HepG2 (cell line): ENCODE measurements around the gene EFHC2. TPM values are rescaled to one million over a fixed set of nuclear protein-coding genes. Genes with fewer than 3 reads are reported as not detected.

ENCODE experiments used
- ATAC-seq: fragments of 200-7000 bp; cut with Tn5 transposase; 3 replicates; pipeline ENCODE4 v1.9.1; 2020; ENCODE audit warnings: mild to moderate bottlenecking, moderate library complexity
- BruUV-seq: library from RNA; stranded (reverse); fragments of 400-500 nt; replicated peaks from 2 replicates; lab custom pipeline; 2021; lab: Mats Ljungman, UMichigan
- CTCF ChIA-PET: fragments of 300-600 bp; formaldehyde crosslinking; extraction: SDS; loops from one replicate; lab custom pipeline; 2021; ENCODE audit warnings: low total read pairs, inconsistent platforms, low intra/inter-chr PET ratio; lab: Yijun Ruan, JAX
- POLR2A ChIA-PET: fragments of 350-600 bp; sonication (Branson Sonifier 250); formaldehyde crosslinking; loops from one replicate; lab custom pipeline; 2020; ENCODE audit warnings: antibody characterized with exemption, inconsistent platforms; lab: Yijun Ruan, JAX
- DNase-seq: peaks from one replicate; pipeline ENCODE4 v3.0.0-alpha.2; 2015; ENCODE audit warnings: low spot score
- FAIRE-seq: peaks from 3 replicates; lab custom pipeline; 2011; peaks lifted over from hg19 to GRCh38; lab: Jason Lieb, UNC
- H2AFZ ChIP-seq: one replicate; pipeline ENCODE4 v1.6.1; 2011; ENCODE audit warnings: low read length, inconsistent platforms
- H3K27ac ChIP-seq: fragments of 300-600 bp; 3 replicates; pipeline ENCODE4 v1.8.0; 2011; ENCODE audit warnings: mixed run types, mild to moderate bottlenecking, mixed read lengths, low read length, inconsistent platforms; ENCODE audit not compliant: insufficient read depth; ENCODE audit errors: extremely low read length
- H3K27me3 ChIP-seq, 2 experiments: fragments of 200-600 bp in 1 of 2; 2 replicates in 1 of 2; 3 replicates in 1 of 2; pipeline versions ENCODE4 v1.6.0 to v1.8.0; 2011; ENCODE audit warnings: low read length in 2 of 2, mild to moderate bottlenecking in 2 of 2, moderate library complexity in 2 of 2, inconsistent platforms in 1 of 2; ENCODE audit not compliant: insufficient read depth in 2 of 2, control insufficient read depth in 1 of 2
- H3K36me3 ChIP-seq, 2 experiments: fragments of 200-600 bp in 1 of 2; replicated peaks in 1 of 2; 2 replicates in 1 of 2; 3 replicates in 1 of 2; pipeline versions ENCODE4 v1.5.1 to v1.8.0; 2011; ENCODE audit warnings: low read length in 2 of 2, inconsistent platforms in 1 of 2; ENCODE audit not compliant: insufficient read depth in 2 of 2, control insufficient read depth in 1 of 2
- H3K4me1 ChIP-seq: 2 replicates; pipeline ENCODE4 v1.5.1; 2012; ENCODE audit warnings: low read length, inconsistent platforms; ENCODE audit not compliant: insufficient read depth
- H3K4me2 ChIP-seq: 2 replicates; pipeline ENCODE4 v1.6.0; 2011; ENCODE audit warnings: low read depth, low read length, inconsistent platforms
- H3K4me3 ChIP-seq, 3 experiments: fragments of 200-600 bp in 1 of 3; sonication (generic), shearing (Covaris generic) in 1 of 3; replicated peaks in 1 of 3; 2 replicates each; pipeline ENCODE4 v1.5.1; 2011 to 2016; ENCODE audit warnings: low read length in 3 of 3, inconsistent platforms in 2 of 3, low read depth in 2 of 3, mild to moderate bottlenecking in 2 of 3, control low read depth in 1 of 3, mixed read lengths in 1 of 3; ENCODE audit not compliant: insufficient read depth in 1 of 3
- H3K79me2 ChIP-seq: one replicate; pipeline ENCODE4 v1.6.1; 2011; ENCODE audit warnings: low read length, inconsistent platforms; ENCODE audit not compliant: insufficient read depth
- H3K9ac ChIP-seq: 2 replicates; pipeline ENCODE4 v1.6.0; 2011; ENCODE audit warnings: mild to moderate bottlenecking, low read depth, low read length, inconsistent platforms; ENCODE audit not compliant: insufficient read depth
- H3K9me3 ChIP-seq: 2 replicates; pipeline ENCODE4 v1.5.1; 2012; ENCODE audit warnings: mild to moderate bottlenecking, low read length
- H4K20me1 ChIP-seq: 2 replicates; pipeline ENCODE4 v1.6.0; 2011; ENCODE audit warnings: inconsistent platforms, mild to moderate bottlenecking, low read length, moderate library complexity; ENCODE audit not compliant: insufficient read depth
- BRF2 ChIP-seq: sonication (generic); formaldehyde crosslinking; IDR thresholded peaks from 2 replicates; pipeline ENCODE4 v1.8.1; 2022; ENCODE audit warnings: mild to moderate bottlenecking, missing genetic modification reagents
- FOXA1 ChIP-seq, 2 experiments: fragments of 450-650 bp in 1 of 2; sonication (generic) in 1 of 2; formaldehyde crosslinking in 1 of 2; IDR thresholded peaks; 2 replicates each; pipeline versions ENCODE4 v1.4.0 to v1.6.1; 2016 to 2020; ENCODE audit warnings: missing genetic modification reagents in 1 of 2
- KDM6A ChIP-seq: IDR thresholded peaks from 2 replicates; pipeline ENCODE4 v1.6.1; 2016; ENCODE audit warnings: low read depth
- SRY ChIP-seq: sonication (generic); formaldehyde crosslinking; IDR thresholded peaks from 2 replicates; pipeline ENCODE4 v1.8.0; 2022; ENCODE audit warnings: mild to moderate bottlenecking, missing genetic modification reagents
- WIZ ChIP-seq: sonication (generic); formaldehyde crosslinking; IDR thresholded peaks from 2 replicates; pipeline ENCODE4 v1.5.1; 2020; ENCODE audit warnings: mild to moderate bottlenecking, missing genetic modification reagents
- ZNF276 ChIP-seq: sonication (generic); formaldehyde crosslinking; IDR thresholded peaks from 2 replicates; pipeline ENCODE4 v1.4.0; 2020; ENCODE audit warnings: mild to moderate bottlenecking, low read depth, missing genetic modification reagents
- ZNF597 ChIP-seq: sonication (generic); formaldehyde crosslinking; IDR thresholded peaks from 2 replicates; pipeline ENCODE4 v1.5.0; 2020; ENCODE audit warnings: missing genetic modification reagents
- WGBS: methylation state at CpG from one replicate; pipeline ENCODE4 v1.1.6; 2017; ENCODE audit warnings: low lambda C conversion rate; 5-methylcytosine and 5-hydroxymethylcytosine counted together
- in situ Hi-C: cut with HindIII; loops from 2 replicates; pipeline ENCODE4 v1.10.0; 2017; ENCODE audit warnings: low pct_unique_long_range_greater_than_20kb; ENCODE audit not compliant: extremely low pct_ligation_motif_present
- intact Hi-C: fragments of 100-400 bp; cut with micrococcal nuclease; formaldehyde crosslinking; loops from one replicate; pipeline ENCODE4 v1.10.0; 2022; ENCODE audit not compliant: unreplicated experiment
- polyA plus RNA-seq, 8 experiments: library from polyadenylated mRNA; depleted of rRNA in 3 of 8; stranded (reverse) in 7 of 8; unstranded in 1 of 8; fragments of >200 nt; fragmentation: Illumina TruSeq in 4 of 8; extraction: Trizol in 4 of 8; gene quantifications; 2 replicates each; pipeline versions ENCODE4 v1.2.1 to v1.2.3, GENCODE V29; 2011 to 2016; ENCODE audit warnings: low read depth in 4 of 8, missing spikeins in 1 of 8, mixed read lengths in 1 of 8; ENCODE audit not compliant: insufficient read depth in 1 of 8
- total RNA-seq, 5 experiments: library from RNA; depleted of rRNA; stranded (reverse); fragments of >200 nt; fragmentation: Illumina TruSeq; extraction: Trizol; gene quantifications; 2 replicates each; pipeline ENCODE4 v1.2.3, GENCODE V29; 2016; ENCODE audit warnings: low read depth in 1 of 5
- TF ChIP-seq, protein P1 (sequence below): sonication (generic); formaldehyde crosslinking; IDR thresholded peaks from 2 replicates; pipeline ENCODE4 v1.8.0; 2022; ENCODE audit warnings: missing genetic modification reagents, low read depth, mild to moderate bottlenecking, borderline replicate concordance
- TF ChIP-seq, protein P2 (sequence below): sonication (generic); formaldehyde crosslinking; IDR thresholded peaks from 2 replicates; pipeline ENCODE4 v1.4.0; 2020; ENCODE audit warnings: missing genetic modification reagents

EFHC2 gene
- total and polyA plus RNA-seq, 2 of the 13 experiments (the other 11 are each of a cell fraction or from before 2014, with no cell fraction given), result not detected

DNA sequence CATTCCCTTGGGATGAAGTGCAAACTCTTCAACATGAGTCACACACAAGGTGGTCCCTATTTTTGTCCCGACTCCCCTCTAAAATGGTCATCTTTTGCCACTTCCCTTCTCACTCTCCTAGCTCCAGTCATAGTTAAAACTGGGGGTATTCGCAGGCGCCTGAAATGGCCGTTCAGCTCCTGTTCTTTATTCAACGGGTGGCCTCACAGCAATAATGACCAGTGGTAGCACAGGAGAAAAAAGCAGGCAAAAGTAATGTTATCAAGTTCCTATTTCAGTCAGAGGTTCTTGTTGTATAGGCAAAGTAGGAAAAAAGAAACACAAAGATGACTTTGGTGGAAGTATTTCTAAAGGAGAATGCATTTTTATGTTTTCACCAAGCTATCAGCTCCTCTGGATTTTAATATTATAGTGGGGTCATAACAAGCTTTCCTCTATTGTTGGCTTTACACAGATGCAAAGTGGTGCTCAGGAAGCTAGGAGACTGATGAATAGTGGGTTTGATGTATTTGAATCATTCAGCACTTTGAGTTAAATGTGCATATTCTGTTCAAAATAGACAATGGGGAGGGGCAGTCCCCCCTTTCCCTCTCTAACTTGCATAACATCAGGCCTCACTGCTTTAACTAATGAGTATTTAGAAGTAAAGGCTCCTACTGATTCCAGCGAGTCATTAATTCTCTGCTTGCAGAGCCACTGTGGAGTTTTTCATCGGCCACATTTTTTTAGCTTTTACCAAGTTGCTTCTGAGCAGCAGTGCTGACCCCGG is 199.1 kb downstream of the EFHC2 start:
- 0% methylated on average over 7 of the region's 8 CpGs for WGBS
- in situ Hi-C loops (no loop called here), intact Hi-C loops (no loop called here)
- Histone ChIP-seq H3K27ac (no peak overlapping the region), H3K4me3 (no peak overlapping the region), H3K79me2 (no peaks in the 10 kb centered on the region), H3K9me3 (no peaks in the 10 kb centered on the region; the same call in 1 of the 2 replicates), H3K4me1 (no peaks in the 10 kb centered on the region), H2AFZ (no peak overlapping the region), H3K27me3 (no peaks in the 10 kb centered on the region), H3K4me2 (no peak overlapping the region), H3K9ac (no peak overlapping the region), H3K36me3 (no peaks in the 10 kb centered on the region), H4K20me1 (no peaks in the 10 kb centered on the region)
- TF ChIP-seq KDM6A (CRISPR knock-in tag) (no peak), SRY (CRISPR knock-in tag) (no peak)
- TF ChIP-seq, protein P1, sequence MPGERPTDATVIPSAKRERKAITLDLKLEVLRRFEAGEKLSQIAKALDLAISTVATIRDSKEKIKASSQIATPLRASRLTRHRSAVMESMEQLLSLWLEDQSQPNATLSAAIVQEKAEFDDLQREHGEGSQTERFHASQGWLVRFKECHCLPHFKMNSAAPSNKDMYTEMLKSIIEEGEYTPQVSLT (CRISPR knock-in tag), result no peak
- no TSS peak for BruUV-seq
- CTCF ChIA-PET, result no interaction called here
- no peak for ATAC-seq
- POLR2A ChIA-PET, result no interaction called here
- DNase-seq, result no peak
- FAIRE-seq, result no peak

DNA sequence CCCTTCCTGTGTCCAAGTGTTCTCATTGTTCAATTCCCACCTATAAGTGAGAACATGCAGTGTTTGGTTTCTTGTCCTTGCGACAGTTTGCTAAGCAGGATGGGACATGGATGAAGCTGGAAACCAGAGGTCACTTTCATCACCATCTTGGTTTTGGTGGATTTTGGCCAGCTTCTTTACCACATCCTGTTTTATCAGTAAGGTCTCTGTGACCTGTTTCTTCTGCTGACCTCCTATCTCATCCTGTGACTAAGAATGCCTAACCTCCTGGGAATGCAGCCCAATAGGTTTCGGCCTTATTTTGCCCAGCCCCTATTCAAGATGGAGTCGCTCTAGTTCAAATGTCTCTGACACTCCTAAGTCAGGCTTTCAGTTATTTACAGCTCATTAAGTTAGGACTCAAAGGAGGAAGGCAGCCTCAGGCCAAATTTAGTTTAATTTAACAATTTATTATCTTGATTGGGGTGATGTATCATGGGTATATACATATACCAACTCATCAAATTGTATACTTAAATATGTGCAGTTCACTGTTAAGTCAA is 200.3 kb downstream of the EFHC2 start:
- 29% methylated on average over 3 of the region's 3 CpGs for WGBS
- no peak for DNase-seq
- no peak overlapping the region for H3K4me2 ChIP-seq
- H3K27me3 ChIP-seq, result no peaks in the 10 kb centered on the region
- no peak for FAIRE-seq
- in situ Hi-C loops, result no loop called here
- H2AFZ ChIP-seq, result no peak overlapping the region
- no peaks in the 10 kb centered on the region for H3K79me2 ChIP-seq
- no peaks in the 10 kb centered on the region for H3K4me1 ChIP-seq
- no peak overlapping the region for H3K4me3 ChIP-seq
- BruUV-seq, result no TSS peak
- H3K36me3 ChIP-seq, result no peaks in the 10 kb centered on the region
- no peaks in the 10 kb centered on the region for H4K20me1 ChIP-seq
- H3K27ac ChIP-seq, result no peak overlapping the region
- no peak overlapping the region for H3K9ac ChIP-seq
- intact Hi-C loops, result no loop called here
- POLR2A ChIA-PET, result no interaction called here
- CTCF ChIA-PET, result no interaction called here
- ATAC-seq, result no peak
- H3K9me3 ChIP-seq, result no peaks in the 10 kb centered on the region; the same call in 1 of the 2 replicates
- TF ChIP-seq BRF2 (no peak), ZNF276 (CRISPR knock-in tag) (no peak), ZNF597 (no peak), WIZ (CRISPR knock-in tag) (no peak), FOXA1 (IDR thresholded peaks at IDR 0.05) (no peak), FOXA1 (CRISPR knock-in tag; IDR thresholded peaks at IDR 0.05) (no peak)
- TF ChIP-seq, protein P2, sequence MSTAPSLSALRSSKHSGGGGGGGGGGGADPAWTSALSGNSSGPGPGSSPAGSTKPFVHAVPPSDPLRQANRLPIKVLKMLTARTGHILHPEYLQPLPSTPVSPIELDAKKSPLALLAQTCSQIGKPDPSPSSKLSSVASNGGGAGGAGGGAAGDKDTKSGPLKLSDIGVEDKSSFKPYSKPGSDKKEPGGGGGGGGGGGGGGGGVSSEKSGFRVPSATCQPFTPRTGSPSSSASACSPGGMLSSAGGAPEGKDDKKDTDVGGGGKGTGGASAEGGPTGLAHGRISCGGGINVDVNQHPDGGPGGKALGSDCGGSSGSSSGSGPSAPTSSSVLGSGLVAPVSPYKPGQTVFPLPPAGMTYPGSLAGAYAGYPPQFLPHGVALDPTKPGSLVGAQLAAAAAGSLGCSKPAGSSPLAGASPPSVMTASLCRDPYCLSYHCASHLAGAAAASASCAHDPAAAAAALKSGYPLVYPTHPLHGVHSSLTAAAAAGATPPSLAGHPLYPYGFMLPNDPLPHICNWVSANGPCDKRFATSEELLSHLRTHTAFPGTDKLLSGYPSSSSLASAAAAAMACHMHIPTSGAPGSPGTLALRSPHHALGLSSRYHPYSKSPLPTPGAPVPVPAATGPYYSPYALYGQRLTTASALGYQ, result no peak
